WERI-Rb-1 (cell line): ENCODE measurements around the gene HHAT.

Source experiments
- DNase-seq: peaks from one replicate; pipeline ENCODE4 v3.0.0-alpha.2; 2020
- H3K27ac ChIP-seq: fragments of 250-450 bp; sonication (Bioruptor Pico); 2 replicates; pipeline ENCODE4 v1.5.1; 2020; ENCODE audit warnings: mild to moderate bottlenecking, moderate library complexity
- H3K27me3 ChIP-seq: fragments of 250-450 bp; sonication (Bioruptor Pico); 2 replicates; pipeline ENCODE4 v1.5.1; 2021; ENCODE audit warnings: mild to moderate bottlenecking, low read depth, moderate library complexity; ENCODE audit not compliant: insufficient read depth, severe bottlenecking
- H3K36me3 ChIP-seq: fragments of 250-450 bp; sonication (Bioruptor Pico); 2 replicates; pipeline ENCODE4 v1.5.1; 2020; ENCODE audit warnings: mild to moderate bottlenecking, moderate library complexity
- H3K4me3 ChIP-seq: 2 replicates; pipeline ENCODE4 v1.5.1; 2011; ENCODE audit warnings: low read depth, mild to moderate bottlenecking, control low read depth, low read length
- H3K9me3 ChIP-seq: fragments of 250-450 bp; sonication (Bioruptor Pico); 2 replicates; pipeline ENCODE4 v1.5.1; 2021; ENCODE audit warnings: mild to moderate bottlenecking, moderate library complexity; ENCODE audit not compliant: severe bottlenecking
- CTCF ChIP-seq: IDR thresholded peaks from 2 replicates; pipeline ENCODE4 v1.5.1; 2011; ENCODE audit warnings: low read depth, mild to moderate bottlenecking, control low read depth, inconsistent platforms, low read length

The HHAT gene

GRCh38 chr1:210676539-210676938 lies 347.8 kb downstream of the HHAT start:
- Histone ChIP-seq H3K36me3 (peaks cover 5% of the 10 kb centered on the region), H3K27ac (no peak overlapping the region), H3K27me3 (no peaks in the 10 kb centered on the region), H3K9me3 (no peaks in the 10 kb centered on the region), H3K4me3 (no peak overlapping the region)
- TF ChIP-seq CTCF = no peak
- DNase-seq = no peak

GRCh38 chr1:210677533-210677932 lies 348.8 kb downstream of the HHAT start:
- TF ChIP-seq CTCF = no peak
- Histone ChIP-seq H3K27me3 (no peaks in the 10 kb centered on the region), H3K27ac (no peak overlapping the region), H3K36me3 (peaks cover 5% of the 10 kb centered on the region), H3K4me3 (no peak overlapping the region), H3K9me3 (no peaks in the 10 kb centered on the region)
- DNase-seq = no peak

GRCh38 chr1:210678306-210678705 lies 349.6 kb downstream of the HHAT start:
- Histone ChIP-seq H3K4me3 (no peak overlapping the region), H3K36me3 (peaks cover 5% of the 10 kb centered on the region), H3K9me3 (no peaks in the 10 kb centered on the region), H3K27ac (no peak overlapping the region), H3K27me3 (no peaks in the 10 kb centered on the region)
- no peak for DNase-seq
- no peak for TF ChIP-seq CTCF

- Histone ChIP-seq H3K4me3 (no peak overlapping the region), H3K27ac (no peak overlapping the region), H3K36me3 (no peaks in the 10 kb centered on the region), H3K27me3 (no peaks in the 10 kb centered on the region), H3K9me3 (no peaks in the 10 kb centered on the region)
- no peak for TF ChIP-seq CTCF
- no peak for DNase-seq
Observed at GRCh38 chr1:210681158-210681557, 352.5 kb downstream of the HHAT start.

GRCh38 chr1:210683403-210684047 lies 354.8 kb downstream of the HHAT start:
- Histone ChIP-seq H3K4me3 (no peak overlapping the region), H3K9me3 (no peaks in the 10 kb centered on the region), H3K27me3 (no peaks in the 10 kb centered on the region), H3K36me3 (no peaks in the 10 kb centered on the region), H3K27ac (no peak overlapping the region)
- TF ChIP-seq CTCF = no peak
- DNase-seq = no peak
